Measurements from ENCODE around the gene CLCNKA.

DNA sequence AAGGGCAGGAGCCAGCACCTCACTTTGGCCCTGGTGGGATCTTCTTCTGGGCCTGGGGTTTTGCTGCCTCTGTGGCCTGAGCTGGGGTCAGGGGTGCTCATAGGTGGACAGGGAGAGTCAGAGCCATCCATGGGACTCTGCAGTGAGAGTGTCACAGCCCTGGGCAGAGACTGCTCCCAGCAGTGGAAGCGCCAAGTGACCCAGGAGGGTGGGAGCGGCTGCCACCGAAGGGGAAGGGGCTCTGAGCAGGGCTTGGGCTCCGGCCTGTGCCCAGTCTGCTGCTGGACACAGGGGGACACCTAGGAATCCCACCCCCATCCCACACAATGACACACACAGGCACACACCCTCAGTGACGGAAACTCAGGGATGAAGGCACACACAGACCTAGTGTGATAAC lies 22.1 kb downstream of the CLCNKA start:
- TF ChIP-seq, protein P1, sequence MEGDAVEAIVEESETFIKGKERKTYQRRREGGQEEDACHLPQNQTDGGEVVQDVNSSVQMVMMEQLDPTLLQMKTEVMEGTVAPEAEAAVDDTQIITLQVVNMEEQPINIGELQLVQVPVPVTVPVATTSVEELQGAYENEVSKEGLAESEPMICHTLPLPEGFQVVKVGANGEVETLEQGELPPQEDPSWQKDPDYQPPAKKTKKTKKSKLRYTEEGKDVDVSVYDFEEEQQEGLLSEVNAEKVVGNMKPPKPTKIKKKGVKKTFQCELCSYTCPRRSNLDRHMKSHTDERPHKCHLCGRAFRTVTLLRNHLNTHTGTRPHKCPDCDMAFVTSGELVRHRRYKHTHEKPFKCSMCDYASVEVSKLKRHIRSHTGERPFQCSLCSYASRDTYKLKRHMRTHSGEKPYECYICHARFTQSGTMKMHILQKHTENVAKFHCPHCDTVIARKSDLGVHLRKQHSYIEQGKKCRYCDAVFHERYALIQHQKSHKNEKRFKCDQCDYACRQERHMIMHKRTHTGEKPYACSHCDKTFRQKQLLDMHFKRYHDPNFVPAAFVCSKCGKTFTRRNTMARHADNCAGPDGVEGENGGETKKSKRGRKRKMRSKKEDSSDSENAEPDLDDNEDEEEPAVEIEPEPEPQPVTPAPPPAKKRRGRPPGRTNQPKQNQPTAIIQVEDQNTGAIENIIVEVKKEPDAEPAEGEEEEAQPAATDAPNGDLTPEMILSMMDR (IDR thresholded peaks at IDR 0.05), result no peak
- TF ChIP-seq POLR2A (IDR thresholded peaks at IDR 0.05), result no peak

Data from lower leg skin (tissue), 3 donors.